Neural cell (in vitro differentiated cells): ENCODE data around the gene ECE1. TPM values are rescaled to one million over a fixed set of nuclear protein-coding genes. Genes with fewer than 3 reads are reported as not detected.

Experiments
- H2AFZ ChIP-seq: fragments of 200-600, 300-800 bp; sonication (generic), shearing (Covaris generic); 2 replicates; pipeline ENCODE4 v1.6.0; 2014; ENCODE audit warnings: low read depth, mild to moderate bottlenecking, antibody characterized with exemption, low read length, moderate library complexity
- H3F3A ChIP-seq: fragments of 200-600 bp; shearing (Covaris generic); 2 replicates; pipeline ENCODE4 v1.6.1; 2016; ENCODE audit warnings: mild to moderate bottlenecking, moderate library complexity, mixed read lengths, antibody characterized with exemption, low read length; ENCODE audit not compliant: insufficient read depth, poor library complexity, severe bottlenecking
- H3K27ac ChIP-seq: fragments of 200-600, 300-800 bp; sonication (generic), shearing (Covaris generic); 2 replicates; pipeline ENCODE4 v1.5.1; 2014; ENCODE audit warnings: mild to moderate bottlenecking, low read length, moderate library complexity
- H3K27me3 ChIP-seq: fragments of 300-800, 200-600 bp; sonication (generic), shearing (Covaris generic); 2 replicates; pipeline ENCODE4 v1.6.0; 2014; ENCODE audit warnings: mild to moderate bottlenecking, low read depth, low read length, moderate library complexity; ENCODE audit not compliant: insufficient read depth
- H3K36me3 ChIP-seq: fragments of 300-800, 200-600 bp; sonication (generic), shearing (Covaris generic); 2 replicates; pipeline ENCODE4 v1.5.1; 2014; ENCODE audit warnings: mild to moderate bottlenecking, antibody characterized with exemption, low read length, moderate library complexity; ENCODE audit not compliant: insufficient read depth
- H3K4me2 ChIP-seq: fragments of 300-800, 200-600 bp; sonication (generic), shearing (Covaris generic); 2 replicates; pipeline ENCODE4 v1.6.0; 2014; ENCODE audit warnings: mild to moderate bottlenecking, low read length
- H3K4me3 ChIP-seq: fragments of 300-800, 200-600 bp; sonication (generic), shearing (Covaris generic); 2 replicates; pipeline ENCODE4 v1.5.1; 2014; ENCODE audit warnings: mild to moderate bottlenecking, low read length, moderate library complexity
- H3K79me2 ChIP-seq: fragments of 200-600 bp; shearing (Covaris generic); replicated peaks from 2 replicates; pipeline ENCODE4 v1.6.0; 2014; ENCODE audit warnings: mild to moderate bottlenecking, low read length, moderate library complexity; ENCODE audit not compliant: insufficient read depth
- H3K9ac ChIP-seq: fragments of 300-800, 200-600 bp; sonication (generic), shearing (Covaris generic); 2 replicates; pipeline ENCODE4 v1.6.1; 2016; ENCODE audit warnings: mild to moderate bottlenecking, low read length, mixed read lengths
- H3K9me2 ChIP-seq: fragments of 200-600 bp; shearing (Covaris generic); 2 replicates; pipeline ENCODE4 v1.6.1; 2016; ENCODE audit warnings: mild to moderate bottlenecking, low read length, mixed read lengths; ENCODE audit not compliant: insufficient read depth
- H3K9me3 ChIP-seq: fragments of 200-600, 300-800 bp; sonication (generic), shearing (Covaris generic); 2 replicates; pipeline ENCODE4 v1.6.1; 2016; ENCODE audit warnings: mild to moderate bottlenecking, mixed run types, low read length, moderate library complexity, mixed read lengths
- H4K20me1 ChIP-seq: fragments of 200-600 bp; shearing (Covaris generic); 2 replicates; pipeline ENCODE4 v1.6.1; 2016; ENCODE audit warnings: mild to moderate bottlenecking, mixed run types; ENCODE audit not compliant: insufficient read depth
- CTCF ChIP-seq: fragments of 450-650 bp; IDR thresholded peaks from 2 replicates; pipeline ENCODE4 v1.5.1; 2014; ENCODE audit warnings: antibody characterized with exemption, mild to moderate bottlenecking, moderate library complexity; ENCODE audit not compliant: poor library complexity, severe bottlenecking
- EP300 ChIP-seq: fragments of 450-650 bp; conservative IDR thresholded peaks from 2 replicates; pipeline ENCODE4 v1.6.1; 2014; ENCODE audit warnings: antibody characterized with exemption, mild to moderate bottlenecking, moderate library complexity; ENCODE audit not compliant: poor library complexity, severe bottlenecking
- EZH2 ChIP-seq: fragments of 200-600, 300-800 bp; shearing (Covaris generic), sonication (generic); IDR thresholded peaks from 2 replicates; pipeline ENCODE4 v1.6.1; 2014; ENCODE audit warnings: antibody characterized with exemption, low read length, borderline replicate concordance, mild to moderate bottlenecking; ENCODE audit not compliant: insufficient read depth, poor library complexity, severe bottlenecking
- MXI1 ChIP-seq: fragments of 450-650 bp; conservative IDR thresholded peaks from 2 replicates; pipeline ENCODE4 v1.6.1; 2014; ENCODE audit warnings: antibody characterized with exemption, mild to moderate bottlenecking; ENCODE audit not compliant: poor library complexity, severe bottlenecking
- POLR2AphosphoS5 ChIP-seq: IDR thresholded peaks from 2 replicates; pipeline ENCODE4 v1.6.1; 2012
- RAD21 ChIP-seq: fragments of 450-650 bp; conservative IDR thresholded peaks from 2 replicates; pipeline ENCODE4 v1.6.1; 2014; ENCODE audit warnings: antibody characterized with exemption, mild to moderate bottlenecking, moderate library complexity
- SMC3 ChIP-seq: fragments of 450-650 bp; conservative IDR thresholded peaks from 2 replicates; pipeline ENCODE4 v1.6.1; 2014; ENCODE audit warnings: antibody characterized with exemption, mild to moderate bottlenecking, moderate library complexity; ENCODE audit not compliant: poor library complexity
- TAF1 ChIP-seq: IDR thresholded peaks from 2 replicates; pipeline ENCODE4 v1.6.1; 2012; ENCODE audit warnings: low read depth
- polyA plus RNA-seq: library from polyadenylated mRNA; depleted of rRNA; stranded (reverse); fragments of >200 nt; gene quantifications from 2 replicates; pipeline ENCODE4 v1.2.3, GENCODE V29; 2014
- TF ChIP-seq, protein P1 (sequence below): IDR thresholded peaks from 2 replicates; pipeline ENCODE4 v1.6.1; 2012; ENCODE audit warnings: borderline replicate concordance

Gene ECE1
- polyA plus RNA-seq, 1 donor from 2014 or later, result 7.8 TPM

DNA sequence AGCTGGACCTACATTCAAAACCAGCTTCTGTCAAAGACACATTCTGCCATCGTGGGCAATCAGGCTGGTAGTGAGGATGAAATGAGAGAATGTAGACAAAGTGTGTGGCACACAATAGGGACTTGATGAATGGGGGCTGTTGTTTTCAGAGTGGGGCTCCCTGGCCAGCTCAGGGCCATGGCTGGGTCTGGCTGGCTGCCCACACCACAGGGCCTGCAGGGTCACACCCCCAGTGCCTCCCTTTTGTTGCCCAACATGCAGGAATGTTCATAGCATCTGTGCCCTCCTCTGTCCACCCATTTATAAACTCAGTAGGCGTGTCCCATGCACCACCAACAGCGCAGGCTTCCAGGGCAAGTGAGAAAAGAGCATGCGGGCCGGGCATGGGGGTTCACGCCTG lies 20.8 kb upstream of the ECE1 start:
- no peaks in the 10 kb centered on the region for H3K9me3 ChIP-seq
- no peak overlapping the region for H3K9ac ChIP-seq
- H3K4me3 ChIP-seq, result no peak overlapping the region
- H3K79me2 ChIP-seq, result no peaks in the 10 kb centered on the region
- no peaks in the 10 kb centered on the region for H3F3A ChIP-seq
- TF ChIP-seq, protein P1, sequence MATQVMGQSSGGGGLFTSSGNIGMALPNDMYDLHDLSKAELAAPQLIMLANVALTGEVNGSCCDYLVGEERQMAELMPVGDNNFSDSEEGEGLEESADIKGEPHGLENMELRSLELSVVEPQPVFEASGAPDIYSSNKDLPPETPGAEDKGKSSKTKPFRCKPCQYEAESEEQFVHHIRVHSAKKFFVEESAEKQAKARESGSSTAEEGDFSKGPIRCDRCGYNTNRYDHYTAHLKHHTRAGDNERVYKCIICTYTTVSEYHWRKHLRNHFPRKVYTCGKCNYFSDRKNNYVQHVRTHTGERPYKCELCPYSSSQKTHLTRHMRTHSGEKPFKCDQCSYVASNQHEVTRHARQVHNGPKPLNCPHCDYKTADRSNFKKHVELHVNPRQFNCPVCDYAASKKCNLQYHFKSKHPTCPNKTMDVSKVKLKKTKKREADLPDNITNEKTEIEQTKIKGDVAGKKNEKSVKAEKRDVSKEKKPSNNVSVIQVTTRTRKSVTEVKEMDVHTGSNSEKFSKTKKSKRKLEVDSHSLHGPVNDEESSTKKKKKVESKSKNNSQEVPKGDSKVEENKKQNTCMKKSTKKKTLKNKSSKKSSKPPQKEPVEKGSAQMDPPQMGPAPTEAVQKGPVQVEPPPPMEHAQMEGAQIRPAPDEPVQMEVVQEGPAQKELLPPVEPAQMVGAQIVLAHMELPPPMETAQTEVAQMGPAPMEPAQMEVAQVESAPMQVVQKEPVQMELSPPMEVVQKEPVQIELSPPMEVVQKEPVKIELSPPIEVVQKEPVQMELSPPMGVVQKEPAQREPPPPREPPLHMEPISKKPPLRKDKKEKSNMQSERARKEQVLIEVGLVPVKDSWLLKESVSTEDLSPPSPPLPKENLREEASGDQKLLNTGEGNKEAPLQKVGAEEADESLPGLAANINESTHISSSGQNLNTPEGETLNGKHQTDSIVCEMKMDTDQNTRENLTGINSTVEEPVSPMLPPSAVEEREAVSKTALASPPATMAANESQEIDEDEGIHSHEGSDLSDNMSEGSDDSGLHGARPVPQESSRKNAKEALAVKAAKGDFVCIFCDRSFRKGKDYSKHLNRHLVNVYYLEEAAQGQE, result no peak
- TF ChIP-seq EP300 (no peak), TAF1 (no peak), POLR2AphosphoS5 (no peak), MXI1 (no peak), SMC3 (no peak), RAD21 (no peak), EZH2 (no peak), CTCF (no peak)
- H3K27me3 ChIP-seq, result no peaks in the 10 kb centered on the region
- H3K27ac ChIP-seq, result no peak overlapping the region
- no peaks in the 10 kb centered on the region for H4K20me1 ChIP-seq
- no peaks in the 10 kb centered on the region for H3K36me3 ChIP-seq
- H3K4me2 ChIP-seq, result no peak overlapping the region
- no peak overlapping the region for H2AFZ ChIP-seq
- no peaks in the 10 kb centered on the region for H3K9me2 ChIP-seq

DNA sequence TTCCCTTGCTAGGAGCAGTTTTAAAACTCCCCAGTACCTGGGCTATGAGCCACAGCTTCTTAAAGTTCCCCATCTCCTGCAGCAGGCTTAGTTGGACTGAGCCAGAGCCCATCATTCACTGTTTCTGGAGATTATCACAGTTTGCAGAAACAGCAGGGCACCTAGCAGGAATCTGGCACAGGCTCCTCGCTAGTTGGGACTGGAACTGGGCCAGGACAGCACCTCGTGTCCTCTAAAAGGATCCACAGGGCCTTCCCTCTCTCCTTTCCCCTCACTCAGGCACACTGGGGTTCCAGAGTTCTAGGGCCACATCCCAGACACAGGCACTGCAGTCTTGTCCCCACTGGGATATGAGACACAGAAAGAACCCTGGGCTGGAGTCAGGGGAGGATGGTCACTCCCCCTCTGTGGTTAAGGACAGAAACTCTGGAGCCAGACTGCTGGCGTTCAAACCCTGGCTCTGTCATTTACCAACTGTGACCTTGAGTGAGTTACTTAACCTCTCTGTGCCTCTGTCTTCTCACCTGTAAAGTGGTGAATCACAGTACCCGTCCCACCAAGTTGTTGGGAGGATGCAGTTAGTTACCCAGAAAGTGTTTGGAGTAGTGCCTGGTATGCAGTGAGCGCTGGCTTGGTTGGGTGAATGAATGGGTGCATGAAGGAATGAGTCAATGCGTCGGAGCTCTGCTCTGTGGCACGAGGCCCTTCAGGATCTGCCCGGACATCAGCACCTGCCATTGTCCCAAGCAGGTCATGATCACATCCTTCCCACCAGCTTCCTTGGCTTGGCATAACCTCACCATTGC lies 18.8 kb upstream of the ECE1 start:
- no peaks in the 10 kb centered on the region for H3K36me3 ChIP-seq
- no peaks in the 10 kb centered on the region for H3K9me2 ChIP-seq
- no peaks in the 10 kb centered on the region for H3K27me3 ChIP-seq
- no peak overlapping the region for H3K4me2 ChIP-seq
- H2AFZ ChIP-seq, result no peak overlapping the region
- no peak overlapping the region for H3K9ac ChIP-seq
- no peaks in the 10 kb centered on the region for H4K20me1 ChIP-seq
- no peaks in the 10 kb centered on the region for H3K9me3 ChIP-seq
- H3K79me2 ChIP-seq, result no peaks in the 10 kb centered on the region
- H3F3A ChIP-seq, result no peaks in the 10 kb centered on the region
- H3K4me3 ChIP-seq, result no peak overlapping the region
- no peak overlapping the region for H3K27ac ChIP-seq
- TF ChIP-seq EZH2, result no peak
- TF ChIP-seq SMC3, result no peak
- TF ChIP-seq TAF1, result no peak
- no peak for TF ChIP-seq CTCF
- TF ChIP-seq MXI1, result no peak
- TF ChIP-seq POLR2AphosphoS5, result no peak
- TF ChIP-seq RAD21, result no peak
- TF ChIP-seq, protein P1, result no peak
